PFSK-1 (cell line): Measurements from ENCODE around the gene SPRY1.

Source experiments
- FOXP2 ChIP-seq: optimal IDR thresholded peaks from 2 replicates; pipeline ENCODE3; 2011; ENCODE audit warnings: borderline replicate concordance, control low read depth, inconsistent platforms; ENCODE audit not compliant: insufficient read depth; ENCODE audit errors: extremely low read length, extremely low read depth
- POLR2AphosphoS5 ChIP-seq: IDR thresholded peaks from 2 replicates; pipeline ENCODE4 v1.6.1; 2012; ENCODE audit warnings: low read depth, mild to moderate bottlenecking, control low read depth, low read length, moderate library complexity
- REST ChIP-seq, 2 experiments: IDR thresholded peaks; 2 replicates each; pipeline versions ENCODE4 v1.6.1 to v1.8.0; 2011 to 2012; ENCODE audit warnings: low read depth in 2 of 2, low read length in 2 of 2, control low read depth in 1 of 2, inconsistent platforms in 1 of 2, mild to moderate bottlenecking in 1 of 2, moderate library complexity in 1 of 2; ENCODE audit not compliant: insufficient read depth in 1 of 2
- SIN3A ChIP-seq: IDR thresholded peaks from 2 replicates; pipeline ENCODE4 v1.6.1; 2012; ENCODE audit warnings: mild to moderate bottlenecking, low read length, moderate library complexity, borderline replicate concordance; ENCODE audit not compliant: insufficient read depth
- TAF1 ChIP-seq: IDR thresholded peaks from 2 replicates; pipeline ENCODE4 v1.6.1; 2012; ENCODE audit warnings: low read length, control low read depth, borderline replicate concordance; ENCODE audit not compliant: insufficient read depth

SPRY1 gene

DNA sequence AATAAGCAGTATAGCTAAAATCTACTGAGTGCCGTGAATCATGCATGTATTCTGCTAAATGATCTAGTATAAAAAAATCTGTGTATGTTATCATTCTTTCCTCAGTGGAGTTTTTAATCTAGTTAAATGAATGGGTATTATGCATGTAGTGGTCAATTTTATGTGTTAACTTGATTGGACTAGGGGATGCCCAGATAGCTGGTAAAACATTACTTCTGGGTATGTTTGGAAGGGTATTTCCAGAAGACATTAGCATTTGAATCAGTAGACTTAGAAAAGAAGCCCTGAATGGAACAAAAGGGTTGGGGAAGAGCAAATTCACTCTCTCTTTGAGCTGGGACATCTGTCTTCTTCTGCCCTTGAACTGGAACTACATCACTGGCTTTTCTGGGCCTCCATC is 34.5 kb upstream of the SPRY1 start:
- TF ChIP-seq REST (IDR thresholded peaks at IDR 0.05; ENCODE audit: insufficient read depth in 1 of 2, low read depth in 2 of 2, low read length in 2 of 2) (no peak), FOXP2 (no peak), SIN3A (no peak), TAF1 (no peak), POLR2AphosphoS5 (no peak)

DNA sequence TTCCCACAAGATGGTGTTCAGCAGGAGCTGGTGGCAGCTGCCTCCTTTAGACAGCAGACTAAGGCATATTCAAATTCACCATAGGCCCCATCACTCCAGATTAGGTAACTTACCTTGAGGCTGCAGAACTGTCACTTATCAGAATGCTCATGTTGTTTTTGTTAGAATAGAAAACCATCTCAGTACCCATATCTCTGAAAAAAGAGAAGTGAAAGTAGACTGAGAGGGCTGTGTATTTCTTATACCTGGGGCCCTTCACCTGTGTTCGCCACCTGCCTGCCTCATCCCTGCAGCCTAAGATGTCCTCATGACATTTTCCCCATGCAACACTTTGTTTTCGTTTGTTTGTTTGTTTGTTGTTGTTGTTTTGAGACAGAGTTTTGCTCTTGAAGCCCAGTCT is 32.9 kb upstream of the SPRY1 start:
- no peak for TF ChIP-seq SIN3A
- no peak for TF ChIP-seq FOXP2
- TF ChIP-seq REST (IDR thresholded peaks at IDR 0.05; ENCODE audit: insufficient read depth in 1 of 2, low read depth in 2 of 2, low read length in 2 of 2), result no peak

GRCh38 chr4:123364906-123365305 is 31.7 kb upstream of the SPRY1 start:
- no peak for TF ChIP-seq REST (IDR thresholded peaks at IDR 0.05; ENCODE audit: insufficient read depth in 1 of 2, low read depth in 2 of 2, low read length in 2 of 2)
- TF ChIP-seq POLR2AphosphoS5, result no peak

- TF ChIP-seq FOXP2 (no peak), TAF1 (no peak)
Observed at GRCh38 chr4:123365412-123365811, 31.2 kb upstream of the SPRY1 start.

DNA sequence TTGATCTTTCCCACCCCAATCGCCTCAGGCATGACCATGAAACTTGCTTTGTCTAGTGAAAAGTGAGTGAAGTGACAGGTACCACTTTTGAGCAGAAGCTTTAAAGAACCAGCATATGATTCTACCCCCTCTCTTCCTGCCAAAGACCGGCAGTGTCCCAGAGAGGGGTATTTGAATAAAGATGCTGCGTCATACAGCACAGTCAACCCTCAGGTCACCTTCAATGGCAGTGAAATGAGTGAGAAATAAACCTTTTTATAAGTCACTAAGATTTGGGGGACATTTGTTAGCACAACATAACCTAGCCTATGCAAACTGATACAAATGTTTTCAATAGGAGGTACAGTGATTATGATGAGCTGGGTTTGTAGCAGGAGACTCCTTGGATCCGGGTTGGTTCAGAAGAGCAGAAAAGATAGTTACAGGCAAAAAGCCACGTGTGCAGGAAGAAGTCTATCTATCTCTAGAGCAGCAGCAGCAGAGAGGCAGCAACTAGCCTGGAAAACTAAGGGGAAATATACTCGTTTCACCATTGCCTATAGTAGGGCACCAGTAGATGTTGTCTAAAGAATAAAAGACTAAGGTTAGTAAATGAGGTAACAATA is 30.3 kb upstream of the SPRY1 start:
- TF ChIP-seq FOXP2 (no peak), REST (IDR thresholded peaks at IDR 0.05; ENCODE audit: insufficient read depth in 1 of 2, low read depth in 2 of 2, low read length in 2 of 2) (no peak), TAF1 (no peak), POLR2AphosphoS5 (no peak), SIN3A (no peak)
